HepG2 (cell line): ENCODE results near the gene VPS13D.

Experiments used
- BHLHE40 ChIP-seq: IDR thresholded peaks from 2 replicates; pipeline ENCODE4 v1.6.1; 2011; ENCODE audit warnings: low read length, improper control_type of control experiment
- CREB1 ChIP-seq, 2 experiments: fragments of 450-650 bp in 1 of 2; IDR thresholded peaks; 2 replicates each; pipeline ENCODE4 v1.6.1; 2016 to 2017; ENCODE audit warnings: control low read depth in 1 of 2, mild to moderate bottlenecking in 1 of 2, missing compliant biosample characterization in 1 of 2, missing genetic modification characterization in 1 of 2
- CTCF ChIP-seq: sonication (generic); formaldehyde crosslinking; IDR thresholded peaks from 2 replicates; pipeline ENCODE4 v1.5.0; 2020; ENCODE audit warnings: mild to moderate bottlenecking, missing genetic modification reagents, moderate library complexity
- DBP ChIP-seq: sonication (generic); formaldehyde crosslinking; IDR thresholded peaks from 2 replicates; pipeline ENCODE4 v1.4.0; 2020; ENCODE audit warnings: missing genetic modification reagents; ENCODE audit errors: not compliant biosample characterization
- FOSL2 ChIP-seq: sonication (generic); formaldehyde crosslinking; IDR thresholded peaks from 2 replicates; pipeline ENCODE4 v1.4.0; 2020; ENCODE audit warnings: missing genetic modification reagents
- GTF2F1 ChIP-seq: fragments of 150-350 bp; IDR thresholded peaks from 2 replicates; pipeline ENCODE4 v1.6.1; 2014; ENCODE audit warnings: low read length
- IRF2 ChIP-seq: IDR thresholded peaks from 2 replicates; pipeline ENCODE4 v1.6.1; 2018; ENCODE audit warnings: missing genetic modification reagents, missing compliant biosample characterization
- MTF2 ChIP-seq: sonication (generic); formaldehyde crosslinking; IDR thresholded peaks from 2 replicates; pipeline ENCODE4 v1.5.0; 2020; ENCODE audit warnings: missing genetic modification reagents, borderline replicate concordance
- MYC ChIP-seq: sonication (generic); formaldehyde crosslinking; IDR thresholded peaks from 2 replicates; pipeline ENCODE4 v1.9.0; 2021; ENCODE audit warnings: missing genetic modification reagents, borderline replicate concordance
- NR2C2 ChIP-seq: sonication (generic); formaldehyde crosslinking; IDR thresholded peaks from 2 replicates; pipeline ENCODE4 v1.4.0; 2020; ENCODE audit warnings: missing genetic modification reagents, mild to moderate bottlenecking, moderate library complexity, borderline replicate concordance
- PHF8 ChIP-seq: sonication (generic); formaldehyde crosslinking; IDR thresholded peaks from 2 replicates; pipeline ENCODE4 v1.5.0; 2020; ENCODE audit warnings: missing genetic modification reagents
- POLR2A ChIP-seq, 2 experiments: IDR thresholded peaks; 2 replicates each; pipeline ENCODE4 v1.6.1; 2011; ENCODE audit warnings: low read depth in 2 of 2, low read length in 2 of 2, mild to moderate bottlenecking in 1 of 2, moderate library complexity in 1 of 2; ENCODE audit not compliant: insufficient read depth in 1 of 2
- SMAD3 ChIP-seq: sonication (generic); formaldehyde crosslinking; IDR thresholded peaks from 2 replicates; pipeline ENCODE4 v1.4.0; 2020; ENCODE audit warnings: missing genetic modification reagents
- ZNF543 ChIP-seq: sonication (generic); formaldehyde crosslinking; IDR thresholded peaks from 2 replicates; pipeline ENCODE4 v1.4.0; 2020; ENCODE audit warnings: mild to moderate bottlenecking, missing genetic modification reagents

DNA sequence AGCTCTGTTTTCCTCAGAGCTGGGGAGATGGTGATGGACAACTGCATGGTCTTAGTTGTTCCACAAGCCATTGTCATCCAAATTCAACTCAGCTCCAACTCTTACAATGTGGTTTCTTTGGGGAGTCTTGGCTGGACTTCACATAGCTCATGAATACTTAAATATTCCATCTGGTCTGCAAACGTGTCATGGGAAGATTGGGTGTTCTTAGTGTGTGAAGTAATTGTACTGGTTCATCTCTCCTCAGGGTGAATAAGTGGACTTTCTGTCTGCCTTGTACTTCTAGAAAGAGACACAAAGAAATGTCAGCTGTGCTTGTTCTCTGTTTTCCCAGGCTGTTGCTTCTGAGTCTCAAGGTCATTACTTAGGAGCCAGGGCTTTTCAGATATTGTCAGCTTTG lies 106.6 kb downstream of the VPS13D start:
- TF ChIP-seq SMAD3 (CRISPR knock-in tag): no peak
- no peak for TF ChIP-seq ZNF543 (CRISPR knock-in tag)
- no peak for TF ChIP-seq POLR2A (IDR thresholded peaks at IDR 0.05; ENCODE audit: insufficient read depth in 1 of 2, low read depth in 2 of 2, low read length in 2 of 2)
- TF ChIP-seq IRF2 (CRISPR knock-in tag): no peak
- no peak for TF ChIP-seq DBP (CRISPR knock-in tag)
- no peak for TF ChIP-seq CTCF (CRISPR knock-in tag)
- TF ChIP-seq CREB1 (IDR thresholded peaks at IDR 0.05): no peak
- no peak for TF ChIP-seq CREB1 (CRISPR knock-in tag; IDR thresholded peaks at IDR 0.05)
- TF ChIP-seq FOSL2 (CRISPR knock-in tag): no peak
- no peak for TF ChIP-seq GTF2F1
- no peak for TF ChIP-seq PHF8 (CRISPR knock-in tag)
- no peak for TF ChIP-seq BHLHE40
- TF ChIP-seq MYC (CRISPR knock-in tag): no peak
- no peak for TF ChIP-seq MTF2
- TF ChIP-seq NR2C2 (CRISPR knock-in tag): no peak
